ENCODE measurements around the gene AFP.

GRCh38 chr4:73487233-73487632, 51.2 kb downstream of the AFP start:
- TF ChIP-seq POLR2A (IDR thresholded peaks at IDR 0.05; ENCODE audit: low read depth, low read length) (no peak), CTCF (conservative IDR thresholded peaks at IDR 0.05; ENCODE audit: low read depth, low read length) (no peak), MXI1 (IDR thresholded peaks at IDR 0.05; ENCODE audit: borderline replicate concordance, low read depth, low read length) (no peak), RAD21 (IDR thresholded peaks at IDR 0.05; ENCODE audit: low read length) (no peak), BHLHE40 (IDR thresholded peaks at IDR 0.05; ENCODE audit: low read depth, low read length) (no peak), RCOR1 (IDR thresholded peaks at IDR 0.05; ENCODE audit: insufficient replicate concordance, low read length) (no peak), MAZ (IDR thresholded peaks at IDR 0.05; ENCODE audit: borderline replicate concordance, low read depth, low read length) (no peak)
